Activated CD4-positive, alpha-beta memory T cell treated with anti-CD3 and anti-CD28 coated beads, Interleukin-2, amount 10 ng/mL, durations not matched to agents 7 days and 5 days (primary cell): ENCODE data around the gene BTNL8. TPM values are rescaled to one million over a fixed set of nuclear protein-coding genes. Genes with fewer than 3 reads are reported as not detected.
"Not testable (repeated sequence)": the region's sequence is repeated elsewhere in the genome, so short reads cannot be mapped to it uniquely, and the experiment has no call there.

Experiments
- CTCF ChIA-PET: fragments of 350-600 bp; sonication (Branson Sonifier 250); formaldehyde crosslinking; loops from one replicate; lab custom pipeline; 2021; ENCODE audit warnings: antibody characterized with exemption, inconsistent platforms; lab: Charles Lee
- POLR2A ChIA-PET: fragments of 350-600 bp; sonication (Branson Sonifier 250); formaldehyde crosslinking; loops from one replicate; lab custom pipeline; 2021; ENCODE audit warnings: antibody characterized with exemption; lab: Charles Lee
- DNase-seq: peaks from one replicate; pipeline ENCODE4 v3.0.0-alpha.2; 2020
- H3K27ac Mint-ChIP-seq: one replicate; pipeline ENCODE4 v1.8.0; 2021; ENCODE audit warnings: mild to moderate bottlenecking, mixed read lengths
- H3K27me3 Mint-ChIP-seq: one replicate; pipeline ENCODE4 v1.8.0; 2021; ENCODE audit warnings: mixed read lengths
- H3K36me3 Mint-ChIP-seq: one replicate; pipeline ENCODE4 v1.8.0; 2021; ENCODE audit warnings: low read depth, mixed read lengths
- H3K4me1 Mint-ChIP-seq: one replicate; pipeline ENCODE4 v1.8.0; 2021; ENCODE audit warnings: mixed read lengths
- H3K4me3 Mint-ChIP-seq: one replicate; pipeline ENCODE4 v1.8.0; 2021; ENCODE audit warnings: mild to moderate bottlenecking, mixed read lengths
- H3K9me3 Mint-ChIP-seq: one replicate; pipeline ENCODE4 v1.8.0; 2021; ENCODE audit warnings: mixed read lengths
- total RNA-seq, 2 experiments: library from RNA; stranded (reverse); gene quantifications; one replicate each; pipeline ENCODE4 v1.2.3, GENCODE V29; 2021

Gene BTNL8
- total RNA-seq, 2 experiments from 2014 or later, result not detected

- H3K4me1 Mint-ChIP-seq, result peaks cover 4% of the 10 kb centered on the region
- POLR2A ChIA-PET, result interaction anchor here (1.9 to 2.2 kb wide), 2 partner anchors 36 to 65 kb away, joined by 4 to 8 read pairs; partner anchors contain the start of gene MGAT1
- no peak for DNase-seq
- no peaks in the 10 kb centered on the region for H3K36me3 Mint-ChIP-seq
- no peak overlapping the region for H3K4me3 Mint-ChIP-seq
- CTCF ChIA-PET, result interaction anchor here (1.1 to 1.6 kb wide), 4 partner anchors 9 to 83 kb away, joined by 3 to 4 read pairs (median 3); no protein-coding TSS in a partner anchor
- H3K27me3 Mint-ChIP-seq, result peaks cover 23% of the 10 kb centered on the region
- no peak overlapping the region for H3K27ac Mint-ChIP-seq
- H3K9me3 Mint-ChIP-seq, result no peaks in the 10 kb centered on the region
Observed at GRCh38 chr5:180866985-180867384, 32.0 kb upstream of the BTNL8 start.

- peaks cover 15% of the 10 kb centered on the region for H3K4me1 Mint-ChIP-seq
- ChIA-PET POLR2A (interaction anchor here (0.6 to 1.0 kb wide), 2 partner anchors 59 to 65 kb away, joined by 3 read pairs; no protein-coding TSS in a partner anchor), CTCF (interaction anchor here (0.6 to 1.5 kb wide), 6 partner anchors 11 to 304 kb away, joined by 3 to 8 read pairs (median 3); no protein-coding TSS in a partner anchor)
- no peaks in the 10 kb centered on the region for H3K9me3 Mint-ChIP-seq
- H3K36me3 Mint-ChIP-seq, result no peaks in the 10 kb centered on the region
- peaks cover 23% of the 10 kb centered on the region for H3K27me3 Mint-ChIP-seq
- H3K27ac Mint-ChIP-seq, result no peak overlapping the region
- no peak overlapping the region for H3K4me3 Mint-ChIP-seq
- peak; percentile 72 for DNase-seq
Observed at GRCh38 chr5:180868960-180869359, 30.0 kb upstream of the BTNL8 start.

- CTCF ChIA-PET, result interaction anchor here (0.6 to 1.5 kb wide), 7 partner anchors 9 to 303 kb away, joined by 3 to 8 read pairs (median 3); no protein-coding TSS in a partner anchor
- no peak overlapping the region for H3K27ac Mint-ChIP-seq
- peaks cover 23% of the 10 kb centered on the region for H3K27me3 Mint-ChIP-seq
- H3K4me1 Mint-ChIP-seq, result peaks cover 20% of the 10 kb centered on the region
- no peak overlapping the region for H3K4me3 Mint-ChIP-seq
- no peak for DNase-seq
- H3K36me3 Mint-ChIP-seq, result no peaks in the 10 kb centered on the region
- no peaks in the 10 kb centered on the region for H3K9me3 Mint-ChIP-seq
- POLR2A ChIA-PET, result interaction anchor here (0.6 kb wide), 1 partner anchor 66 kb away, joined by 3 read pairs; no protein-coding TSS in a partner anchor
Observed at GRCh38 chr5:180869587-180869986, 29.4 kb upstream of the BTNL8 start.

- no peak overlapping the region for H3K27ac Mint-ChIP-seq
- H3K4me3 Mint-ChIP-seq, result no peak overlapping the region
- POLR2A ChIA-PET, result no interaction called here
- peaks cover 20% of the 10 kb centered on the region for H3K4me1 Mint-ChIP-seq
- no peak for DNase-seq
- no peaks in the 10 kb centered on the region for H3K36me3 Mint-ChIP-seq
- H3K9me3 Mint-ChIP-seq, result no peaks in the 10 kb centered on the region
- CTCF ChIA-PET, result interaction anchor here (1.0 kb wide), 1 partner anchor 10 kb away, joined by 4 read pairs; no protein-coding TSS in a partner anchor
- H3K27me3 Mint-ChIP-seq, result peaks cover 23% of the 10 kb centered on the region
Observed at GRCh38 chr5:180870276-180871068, 28.5 kb upstream of the BTNL8 start.

- Mint-ChIP-seq H3K27ac (no peak overlapping the region), H3K36me3 (no peaks in the 10 kb centered on the region), H3K4me3 (no peak overlapping the region), H3K9me3 (no peaks in the 10 kb centered on the region), H3K27me3 (peaks cover 9% of the 10 kb centered on the region), H3K4me1 (peaks cover 20% of the 10 kb centered on the region)
- ChIA-PET CTCF (interaction anchor here (0.9 kb wide), 1 partner anchor 10 kb away, joined by 4 read pairs; no protein-coding TSS in a partner anchor), POLR2A (interaction anchor here (0.5 to 1.4 kb wide), 3 partner anchors 9 to 98 kb away, joined by 3 to 6 read pairs (median 4); no protein-coding TSS in a partner anchor)
- no peak for DNase-seq
Observed at GRCh38 chr5:180872419-180872818, 26.5 kb upstream of the BTNL8 start.

- CTCF ChIA-PET, result interaction anchor here (0.7 to 1.6 kb wide), 2 partner anchors 71 to 87 kb away, joined by 3 read pairs; no protein-coding TSS in a partner anchor
- H3K27me3 Mint-ChIP-seq, result peaks cover 6% of the 10 kb centered on the region
- H3K4me1 Mint-ChIP-seq, result peaks cover 19% of the 10 kb centered on the region
- POLR2A ChIA-PET, result interaction anchor here (1.4 kb wide), 1 partner anchor 43 kb away, joined by 6 read pairs; no protein-coding TSS in a partner anchor
- H3K4me3 Mint-ChIP-seq, result no peak overlapping the region
- peak overlapping the region; percentile 85 for H3K27ac Mint-ChIP-seq
- no peaks in the 10 kb centered on the region for H3K9me3 Mint-ChIP-seq
- peak; percentile 50 for DNase-seq
- no peaks in the 10 kb centered on the region for H3K36me3 Mint-ChIP-seq
Observed at GRCh38 chr5:180873615-180874520, 25.1 kb upstream of the BTNL8 start.

- DNase-seq, result no peak
- H3K36me3 Mint-ChIP-seq, result no peaks in the 10 kb centered on the region
- no peak overlapping the region for H3K27ac Mint-ChIP-seq
- no peaks in the 10 kb centered on the region for H3K9me3 Mint-ChIP-seq
- no peak overlapping the region for H3K4me3 Mint-ChIP-seq
- ChIA-PET CTCF (interaction anchor here (0.6 kb wide), 1 partner anchor 172 kb away, joined by 5 read pairs; no protein-coding TSS in a partner anchor), POLR2A (no interaction called here)
- peaks cover 16% of the 10 kb centered on the region for H3K4me1 Mint-ChIP-seq
- peaks cover 3% of the 10 kb centered on the region for H3K27me3 Mint-ChIP-seq
Observed at GRCh38 chr5:180874804-180875582, 24.0 kb upstream of the BTNL8 start.

GRCh38 chr5:180875860-180876426 is 23.0 kb upstream of the BTNL8 start:
- H3K27ac Mint-ChIP-seq, result no peak overlapping the region
- CTCF ChIA-PET, result no interaction called here
- POLR2A ChIA-PET, result no interaction called here
- DNase-seq, result no peak
- peaks cover 6% of the 10 kb centered on the region for H3K27me3 Mint-ChIP-seq
- no peaks in the 10 kb centered on the region for H3K9me3 Mint-ChIP-seq
- peaks cover 16% of the 10 kb centered on the region for H3K4me1 Mint-ChIP-seq
- H3K4me3 Mint-ChIP-seq, result no peak overlapping the region
- H3K36me3 Mint-ChIP-seq, result no peaks in the 10 kb centered on the region

GRCh38 chr5:180885845-180886529 is 13.0 kb upstream of the BTNL8 start:
- CTCF ChIA-PET, DNase-seq, H3K36me3 Mint-ChIP-seq, H3K9me3 Mint-ChIP-seq, H3K4me3 Mint-ChIP-seq, H3K4me1 Mint-ChIP-seq, H3K27ac Mint-ChIP-seq, POLR2A ChIA-PET: not testable (repeated sequence)
- H3K27me3 Mint-ChIP-seq, result peaks cover 36% of the 10 kb centered on the region

GRCh38 chr5:180889381-180889780 is 9.6 kb upstream of the BTNL8 start:
- CTCF ChIA-PET, result interaction anchor here (1.4 kb wide), 1 partner anchor 21 kb away, joined by 3 read pairs; no protein-coding TSS in a partner anchor
- Mint-ChIP-seq H3K27ac (no peak overlapping the region), H3K9me3 (no peaks in the 10 kb centered on the region), H3K27me3 (peaks cover 31% of the 10 kb centered on the region), H3K4me3 (no peak overlapping the region), H3K36me3 (no peaks in the 10 kb centered on the region), H3K4me1 (no peaks in the 10 kb centered on the region)
- no peak for DNase-seq
- POLR2A ChIA-PET, result no interaction called here

GRCh38 chr5:180895330-180895729 is 3.6 kb upstream of the BTNL8 start:
- CTCF ChIA-PET, result not testable (repeated sequence)

More at GRCh38 chr5:180895330-180895729, 3.6 kb upstream of the BTNL8 start:
- H3K27me3 Mint-ChIP-seq, result peaks cover 18% of the 10 kb centered on the region
- H3K9me3 Mint-ChIP-seq, DNase-seq, H3K4me3 Mint-ChIP-seq, POLR2A ChIA-PET, H3K27ac Mint-ChIP-seq, H3K36me3 Mint-ChIP-seq, H3K4me1 Mint-ChIP-seq: not testable (repeated sequence)
